IMR-90 (cell line): Measurements from ENCODE around the gene CGN. TPM values are rescaled to one million over a fixed set of nuclear protein-coding genes. Genes with fewer than 3 reads are reported as not detected.
A peak's percentile ranks its signal among the peaks of the same experiment; 100 is the strongest.

Experiments used
- ATAC-seq: fragments of 200-7000 bp; cut with Tn5 transposase; 2 replicates; pipeline ENCODE4 v1.9.1; 2020; ENCODE audit warnings: low read depth, mild to moderate bottlenecking, moderate library complexity
- BruUV-seq: library from RNA; stranded (reverse); fragments of 400-500 nt; replicated peaks from 2 replicates; lab custom pipeline; 2021; lab: Mats Ljungman, UMichigan
- CTCF ChIA-PET: fragments of 300-600 bp; formaldehyde crosslinking; extraction: SDS; loops from one replicate; lab custom pipeline; 2021; ENCODE audit warnings: antibody characterized with exemption; lab: Yijun Ruan, JAX
- POLR2A ChIA-PET: fragments of 300-600 bp; sonication (Branson Sonifier 250); formaldehyde crosslinking; loops from one replicate; lab custom pipeline; 2022; ENCODE audit warnings: antibody characterized with exemption; ENCODE audit not compliant: unreplicated experiment; lab: Charles Lee
- DNase-seq: peaks from one replicate; pipeline ENCODE4 v3.0.0; 2013
- H2AFZ ChIP-seq: replicated peaks from 2 replicates; pipeline ENCODE3; 2013; ENCODE audit warnings: low read length, mild to moderate bottlenecking; ENCODE audit not compliant: poor library complexity
- H2AK5ac ChIP-seq: 2 replicates; pipeline ENCODE4 v1.6.1; 2013; ENCODE audit warnings: low read depth, low read length, inconsistent platforms
- H2AK9ac ChIP-seq: replicated peaks from 2 replicates; pipeline ENCODE3; 2013; ENCODE audit warnings: mild to moderate bottlenecking, low read depth, low read length, moderate library complexity; ENCODE audit not compliant: poor library complexity
- H2BK120ac ChIP-seq: 2 replicates; pipeline ENCODE4 v1.6.1; 2013; ENCODE audit warnings: low read depth, low read length, inconsistent platforms
- H2BK15ac ChIP-seq: 3 replicates; pipeline ENCODE4 v1.6.1; 2013; ENCODE audit warnings: low read depth, low read length, inconsistent platforms
- H2BK20ac ChIP-seq: 2 replicates; pipeline ENCODE4 v1.6.1; 2013; ENCODE audit warnings: low read depth, mild to moderate bottlenecking, inconsistent platforms, low read length, moderate library complexity
- H2BK5ac ChIP-seq: 2 replicates; pipeline ENCODE4 v1.6.1; 2013; ENCODE audit warnings: mild to moderate bottlenecking, low read depth, low read length, inconsistent platforms; ENCODE audit not compliant: poor library complexity, severe bottlenecking
- H3K14ac ChIP-seq: replicated peaks from 2 replicates; pipeline ENCODE4 v1.6.1; 2013; ENCODE audit warnings: low read depth, low read length, inconsistent platforms
- H3K18ac ChIP-seq: 2 replicates; pipeline ENCODE4 v1.6.1; 2013; ENCODE audit warnings: low read depth, low read length, control low read depth
- H3K23ac ChIP-seq: 2 replicates; pipeline ENCODE4 v1.6.1; 2013; ENCODE audit warnings: low read depth, low read length, inconsistent platforms
- H3K27ac ChIP-seq: 2 replicates; pipeline ENCODE4 v1.5.1; 2013; ENCODE audit warnings: mild to moderate bottlenecking, control low read depth, low read length; ENCODE audit not compliant: insufficient read depth
- H3K27me3 ChIP-seq: 2 replicates; pipeline ENCODE4 v1.6.1; 2013; ENCODE audit warnings: low read length; ENCODE audit not compliant: control insufficient read depth, insufficient read depth
- H3K36me3 ChIP-seq: 2 replicates; pipeline ENCODE4 v1.6.1; 2013; ENCODE audit warnings: low read length, mixed read lengths; ENCODE audit not compliant: control insufficient read depth, insufficient read depth
- H3K4ac ChIP-seq: 2 replicates; pipeline ENCODE4 v1.6.1; 2013; ENCODE audit warnings: low read depth, low read length, inconsistent platforms
- H3K4me1 ChIP-seq: 2 replicates; pipeline ENCODE4 v1.6.1; 2013; ENCODE audit warnings: low read length, mixed read lengths; ENCODE audit not compliant: control insufficient read depth, insufficient read depth
- H3K4me2 ChIP-seq: 2 replicates; pipeline ENCODE4 v1.6.1; 2013; ENCODE audit warnings: low read depth, mild to moderate bottlenecking, control low read depth, low read length, moderate library complexity
- H3K4me3 ChIP-seq: 2 replicates; pipeline ENCODE4 v1.5.1; 2013; ENCODE audit warnings: low read depth, mild to moderate bottlenecking, control low read depth, low read length, moderate library complexity; ENCODE audit not compliant: insufficient read depth
- H3K56ac ChIP-seq: 2 replicates; pipeline ENCODE4 v1.6.1; 2013; ENCODE audit warnings: low read length, inconsistent platforms; ENCODE audit not compliant: insufficient read depth; ENCODE audit errors: extremely low read depth
- H3K79me1 ChIP-seq, 2 experiments: 2 replicates each; pipeline ENCODE4 v1.6.1; 2013; ENCODE audit warnings: low read length in 2 of 2, inconsistent platforms in 1 of 2, low read depth in 1 of 2
- H3K9ac ChIP-seq: 2 replicates; pipeline ENCODE4 v1.6.1; 2013; ENCODE audit warnings: low read depth, low read length, control low read depth
- H3K9me1 ChIP-seq: 2 replicates; pipeline ENCODE4 v1.6.1; 2013; ENCODE audit warnings: low read length, inconsistent platforms; ENCODE audit not compliant: insufficient read depth
- H3K9me3 ChIP-seq: 2 replicates; pipeline ENCODE4 v1.6.1; 2013; ENCODE audit warnings: low read length; ENCODE audit not compliant: control insufficient read depth, insufficient read depth
- H4K20me1 ChIP-seq: 2 replicates; pipeline ENCODE4 v1.6.1; 2013; ENCODE audit warnings: low read length, inconsistent platforms; ENCODE audit not compliant: insufficient read depth
- H4K5ac ChIP-seq: 2 replicates; pipeline ENCODE4 v1.6.1; 2013; ENCODE audit warnings: mild to moderate bottlenecking, low read depth, low read length, control low read depth
- H4K8ac ChIP-seq, 2 experiments: 2 replicates each; pipeline ENCODE4 v1.6.1; 2013; ENCODE audit warnings: low read depth in 2 of 2, low read length in 2 of 2, control low read depth in 1 of 2, inconsistent platforms in 1 of 2
- H4K91ac ChIP-seq: 2 replicates; pipeline ENCODE4 v1.6.1; 2013; ENCODE audit warnings: low read depth, low read length, inconsistent platforms; ENCODE audit not compliant: insufficient read depth
- BHLHE40 ChIP-seq: fragments of 150-350 bp; IDR thresholded peaks from 2 replicates; pipeline ENCODE4 v1.6.1; 2016; ENCODE audit warnings: mild to moderate bottlenecking, low read depth, low read length
- POLR2A ChIP-seq: IDR thresholded peaks from 2 replicates; pipeline ENCODE4 v1.6.1; 2012; ENCODE audit warnings: mild to moderate bottlenecking, low read depth, low read length
- RCOR1 ChIP-seq: IDR thresholded peaks from 2 replicates; pipeline ENCODE4 v1.6.1; 2012; ENCODE audit warnings: mild to moderate bottlenecking, low read length, improper control_type of control experiment; ENCODE audit not compliant: insufficient replicate concordance
- WGBS, 2 experiments: methylation state at CpG; one replicate each; pipeline versions ENCODE4 v1.1.5 to v1.1.7; 2013; ENCODE audit warnings: missing lambda C conversion rate in 2 of 2; ENCODE audit not compliant: insufficient read length in 1 of 2; ENCODE audit errors: extremely low coverage in 2 of 2; 5-methylcytosine and 5-hydroxymethylcytosine counted together
- dilution Hi-C: fragments of 300-500 bp; cut with HindIII; formaldehyde crosslinking; loops from one replicate; pipeline ENCODE4 v1.14.3; 2018; ENCODE audit warnings: low sequenced_read_pairs; ENCODE audit not compliant: unreplicated experiment
- in situ Hi-C: fragments of 300-500 bp; cut with MboI; formaldehyde crosslinking; loops from 3 replicates; pipeline ENCODE4 v1.14.3; 2019; ENCODE audit warnings: low sequenced_read_pairs, inconsistent platforms, mixed read lengths
- intact Hi-C: fragments of 100-400 bp; cut with micrococcal nuclease; formaldehyde crosslinking; loops from 2 replicates; pipeline ENCODE4 v1.10.0; 2022
- polyA plus RNA-seq, 3 experiments: library from polyadenylated mRNA; depleted of rRNA; stranded (reverse); fragments of >200 nt; gene quantifications; 2 replicates each; pipeline ENCODE4 v1.2.3, GENCODE V29; 2012; ENCODE audit warnings: low replicate concordance in 1 of 3
- total RNA-seq: library from RNA; depleted of rRNA; stranded (reverse); fragments of >200 nt; gene quantifications from 2 replicates; pipeline ENCODE4 v1.2.3, GENCODE V29; 2012

The CGN gene
- total and polyA plus RNA-seq, 2 of the 4 experiments (the other 2 are of a cell fraction): 0.34 to 0.36 TPM

- Histone ChIP-seq H3K9me3 (no peaks in the 10 kb centered on the region), H3K4me3 (no peak overlapping the region), H3K14ac (no peak overlapping the region), H3K36me3 (no peaks in the 10 kb centered on the region), H3K9me1 (peaks cover 3% of the 10 kb centered on the region; the same call in 1 of the 2 replicates), H2BK120ac (no peak overlapping the region), H4K5ac (no peak overlapping the region), H3K4ac (no peak overlapping the region), H2AFZ (no peak overlapping the region), H3K4me2 (no peak overlapping the region), H2BK15ac (no peak overlapping the region), H4K8ac (no peak overlapping the region), H3K27ac (no peak overlapping the region), H2BK20ac (no peak overlapping the region), H2AK9ac (no peak overlapping the region), H3K18ac (no peak overlapping the region), H3K4me1 (peaks cover 3% of the 10 kb centered on the region), H3K23ac (0 out of 2 replicates have a peak overlapping the region, but pooled peaks have one; percentile 15), H3K27me3 (peaks cover 14% of the 10 kb centered on the region), H3K56ac (no peak overlapping the region), H3K79me1 (no peaks in the 10 kb centered on the region), H2AK5ac (no peak overlapping the region), H3K9ac (no peak overlapping the region), H4K20me1 (no peaks in the 10 kb centered on the region), H4K91ac (no peak overlapping the region), H2BK5ac (no peak overlapping the region)
- TF ChIP-seq POLR2A (no peak), RCOR1 (no peak), BHLHE40 (no peak)
- ATAC-seq: no peak
- ChIA-PET POLR2A (no interaction called here), CTCF (no interaction called here)
- intact Hi-C loops (no loop called here), dilution Hi-C loops (no loop called here), in situ Hi-C loops (no loop called here)
- 100% methylated on average over 1 of the region's 5 CpGs; no CpG with 5 or more reads in 1 of the 2 experiments for WGBS, 2 experiments
- no peak for DNase-seq
- no TSS peak for BruUV-seq
Observed at GRCh38 chr1:151499365-151499764, 11.8 kb upstream of the CGN start.
